ENCODE measurements around the gene CAMK1D. TPM values are rescaled to one million over a fixed set of nuclear protein-coding genes. Genes with fewer than 3 reads are reported as not detected.

Gene CAMK1D
- polyA plus RNA-seq, 1 donor (not counting 4 experiments of a cell fraction or from before 2014, with no cell fraction given), result 0.76 TPM

DNA sequence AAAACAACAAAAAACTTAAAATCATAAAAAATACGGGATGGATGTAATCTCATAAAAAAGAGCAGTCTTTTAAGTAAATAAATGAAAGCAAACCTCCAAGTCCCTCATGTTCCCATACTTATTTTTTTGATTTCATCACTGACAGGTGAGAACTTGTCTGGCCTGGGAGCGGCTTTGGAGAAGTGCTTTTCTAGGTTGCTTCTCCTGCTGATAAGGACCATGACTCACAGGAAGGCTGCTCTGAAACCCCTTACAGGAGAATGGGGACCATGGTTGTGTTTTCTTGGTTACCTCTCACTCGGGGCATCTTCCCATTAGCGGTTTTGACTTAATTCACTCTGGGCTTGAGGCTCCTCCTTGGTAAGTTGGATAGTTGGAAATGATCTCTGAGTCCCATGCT lies 237.4 kb downstream of the CAMK1D start:
- peaks cover 26% of the 10 kb centered on the region for H3K4me1 ChIP-seq (ENCODE audit: control insufficient read depth, extremely low read depth, insufficient read depth, low read length)
- H3K9ac ChIP-seq (ENCODE audit: control insufficient read depth, extremely low read depth, insufficient read depth, low read length), result no peak overlapping the region
- peak overlapping the region; percentile 73 for H3K4me2 ChIP-seq (ENCODE audit: control insufficient read depth, extremely low read depth, insufficient read depth, low read depth, low read length)
- no peaks in the 10 kb centered on the region for H3K36me3 ChIP-seq (ENCODE audit: control insufficient read depth in 2 of 2, extremely low read depth in 1 of 2, insufficient read depth in 2 of 2, low read length in 2 of 2)
- peaks cover 2% of the 10 kb centered on the region for H3K9me3 ChIP-seq (ENCODE audit: control insufficient read depth, low read depth, low read length)
- dilution Hi-C loops (cut with MboI; ENCODE audit: extremely low pct_ligation_motif_present, low sequenced_read_pairs), result no loop called here
- FAIRE-seq (peak; percentile 83), DNase-seq (ENCODE audit: low read depth, low spot score) (peak; percentile 13)
- H3K79me2 ChIP-seq (ENCODE audit: control insufficient read depth, insufficient read depth, low read length), result no peaks in the 10 kb centered on the region
- H4K20me1 ChIP-seq (ENCODE audit: control insufficient read depth, extremely low read depth, insufficient read depth, low read length), result no peaks in the 10 kb centered on the region
- H2AFZ ChIP-seq (ENCODE audit: control insufficient read depth, low read length), result no peak overlapping the region
- H3K9me1 ChIP-seq (ENCODE audit: control insufficient read depth, extremely low read depth, insufficient read depth, low read length), result no peaks in the 10 kb centered on the region
- TF ChIP-seq, protein P1, sequence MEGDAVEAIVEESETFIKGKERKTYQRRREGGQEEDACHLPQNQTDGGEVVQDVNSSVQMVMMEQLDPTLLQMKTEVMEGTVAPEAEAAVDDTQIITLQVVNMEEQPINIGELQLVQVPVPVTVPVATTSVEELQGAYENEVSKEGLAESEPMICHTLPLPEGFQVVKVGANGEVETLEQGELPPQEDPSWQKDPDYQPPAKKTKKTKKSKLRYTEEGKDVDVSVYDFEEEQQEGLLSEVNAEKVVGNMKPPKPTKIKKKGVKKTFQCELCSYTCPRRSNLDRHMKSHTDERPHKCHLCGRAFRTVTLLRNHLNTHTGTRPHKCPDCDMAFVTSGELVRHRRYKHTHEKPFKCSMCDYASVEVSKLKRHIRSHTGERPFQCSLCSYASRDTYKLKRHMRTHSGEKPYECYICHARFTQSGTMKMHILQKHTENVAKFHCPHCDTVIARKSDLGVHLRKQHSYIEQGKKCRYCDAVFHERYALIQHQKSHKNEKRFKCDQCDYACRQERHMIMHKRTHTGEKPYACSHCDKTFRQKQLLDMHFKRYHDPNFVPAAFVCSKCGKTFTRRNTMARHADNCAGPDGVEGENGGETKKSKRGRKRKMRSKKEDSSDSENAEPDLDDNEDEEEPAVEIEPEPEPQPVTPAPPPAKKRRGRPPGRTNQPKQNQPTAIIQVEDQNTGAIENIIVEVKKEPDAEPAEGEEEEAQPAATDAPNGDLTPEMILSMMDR (optimal IDR thresholded peaks at IDR 0.05 in 1 of 3, IDR thresholded peaks at IDR 0.05 in 1 of 3, conservative IDR thresholded peaks at IDR 0.05 in 1 of 3; ENCODE audit: extremely low read depth in 1 of 3, insufficient read depth in 2 of 3, low read length in 3 of 3), result no peak
- no peak for TF ChIP-seq EZH2 (IDR thresholded peaks at IDR 0.05; ENCODE audit: low read length)
- no peak overlapping the region for H3K27ac ChIP-seq (ENCODE audit: control insufficient read depth, insufficient read depth, low read length)
- no peaks in the 10 kb centered on the region for H3K27me3 ChIP-seq (ENCODE audit: control insufficient read depth, extremely low read depth, insufficient read depth, low read length)
- H3K4me3 ChIP-seq (ENCODE audit: control insufficient read depth in 2 of 3, extremely low read depth in 1 of 3, insufficient read depth in 2 of 3, low read depth in 1 of 3, low read length in 3 of 3), result peak overlapping the region in 2 of 3 experiments; percentile 12 to 42

DNA sequence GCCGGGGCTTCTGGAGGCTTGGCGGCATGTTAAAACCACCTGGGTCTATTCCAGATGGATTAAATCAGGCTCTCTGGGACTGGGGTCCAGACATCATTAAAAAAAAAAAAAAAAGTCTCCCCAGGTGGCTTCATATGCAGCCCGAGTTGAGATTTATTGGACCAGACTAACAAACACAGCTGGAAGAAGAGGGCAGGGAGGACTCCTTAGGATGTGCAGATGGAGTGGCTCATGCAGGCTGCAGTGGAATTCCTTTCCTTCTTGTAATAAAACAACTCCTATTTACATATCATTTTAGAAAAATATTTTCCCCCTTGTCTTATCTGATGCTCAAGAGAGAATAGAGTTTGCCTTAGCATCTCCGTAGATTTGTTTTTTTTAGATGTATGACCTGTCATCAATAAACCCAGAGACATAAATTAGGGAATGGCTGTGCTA lies 238.1 kb downstream of the CAMK1D start:
- dilution Hi-C loops (cut with MboI; ENCODE audit: extremely low pct_ligation_motif_present, low sequenced_read_pairs), result no loop called here
- Histone ChIP-seq H3K27ac (ENCODE audit: control insufficient read depth, insufficient read depth, low read length) (no peak overlapping the region), H3K4me3 (ENCODE audit: control insufficient read depth in 2 of 3, extremely low read depth in 1 of 3, insufficient read depth in 2 of 3, low read depth in 1 of 3, low read length in 3 of 3) (no peak overlapping the region), H3K36me3 (ENCODE audit: control insufficient read depth in 2 of 2, extremely low read depth in 1 of 2, insufficient read depth in 2 of 2, low read length in 2 of 2) (no peaks in the 10 kb centered on the region), H3K27me3 (ENCODE audit: control insufficient read depth, extremely low read depth, insufficient read depth, low read length) (no peaks in the 10 kb centered on the region), H3K79me2 (ENCODE audit: control insufficient read depth, insufficient read depth, low read length) (no peaks in the 10 kb centered on the region), H3K9me3 (ENCODE audit: control insufficient read depth, low read depth, low read length) (peaks cover 2% of the 10 kb centered on the region), H3K4me1 (ENCODE audit: control insufficient read depth, extremely low read depth, insufficient read depth, low read length) (peaks cover 26% of the 10 kb centered on the region), H3K9ac (ENCODE audit: control insufficient read depth, extremely low read depth, insufficient read depth, low read length) (no peak overlapping the region), H3K4me2 (ENCODE audit: control insufficient read depth, extremely low read depth, insufficient read depth, low read depth, low read length) (peak overlapping the region; percentile 59), H3K9me1 (ENCODE audit: control insufficient read depth, extremely low read depth, insufficient read depth, low read length) (no peaks in the 10 kb centered on the region), H4K20me1 (ENCODE audit: control insufficient read depth, extremely low read depth, insufficient read depth, low read length) (no peaks in the 10 kb centered on the region), H2AFZ (ENCODE audit: control insufficient read depth, low read length) (no peak overlapping the region)
- no peak for TF ChIP-seq EZH2 (IDR thresholded peaks at IDR 0.05; ENCODE audit: low read length)
- TF ChIP-seq, protein P1 (optimal IDR thresholded peaks at IDR 0.05 in 1 of 3, IDR thresholded peaks at IDR 0.05 in 1 of 3, conservative IDR thresholded peaks at IDR 0.05 in 1 of 3; ENCODE audit: extremely low read depth in 1 of 3, insufficient read depth in 2 of 3, low read length in 3 of 3), result no peak
- FAIRE-seq, result no peak
- no peak for DNase-seq (ENCODE audit: low read depth, low spot score)

Measured in keratinocyte (primary cell).